ENCODE results near the gene CAB39. TPM values are rescaled to one million over a fixed set of nuclear protein-coding genes. Genes with fewer than 3 reads are reported as not detected.

The CAB39 gene
- total and polyA plus RNA-seq, 2 experiments from 2014 or later = 18.7 to 67.5 TPM

DNA sequence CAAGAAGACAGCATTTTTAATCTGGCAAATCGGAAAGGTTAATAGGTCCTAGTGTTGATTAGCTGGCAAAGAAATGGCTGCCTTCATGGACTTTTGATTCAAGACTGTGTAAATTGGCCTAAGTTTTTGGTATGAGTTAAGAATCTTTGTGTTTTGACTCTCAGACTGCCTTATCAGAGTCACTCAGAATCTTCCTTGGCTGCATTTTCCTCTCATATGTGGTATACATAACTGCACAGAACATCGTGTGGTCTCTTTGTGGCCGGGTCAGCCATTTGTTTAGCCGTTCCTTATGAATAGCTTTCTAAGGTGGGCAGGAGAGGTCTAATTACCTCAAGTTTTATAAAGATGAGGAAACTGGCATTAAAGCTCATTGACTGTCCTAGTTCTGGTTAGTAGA lies 30.1 kb downstream of the CAB39 start:
- Histone ChIP-seq H3K4me2 (no peak overlapping the region), H4K20me1 (replicated peaks; ENCODE audit: insufficient read depth) (peaks cover 12% of the 10 kb centered on the region), H3F3A (replicated peaks; ENCODE audit: low read depth) (no peaks in the 10 kb centered on the region), H3K4me3 (no peak overlapping the region), H3K79me2 (replicated peaks; ENCODE audit: insufficient read depth) (peaks cover 99% of the 10 kb centered on the region), H3K27ac (ENCODE audit: low read depth) (0 out of 2 replicates have a peak overlapping the region, but pooled peaks have one; percentile 41), H2AFZ (no peak overlapping the region), H3K36me3 (ENCODE audit: insufficient read depth) (no peaks in the 10 kb centered on the region), H3K27me3 (ENCODE audit: insufficient read depth) (no peaks in the 10 kb centered on the region), H3K4me1 (ENCODE audit: insufficient read depth) (peaks cover 3% of the 10 kb centered on the region; the same call in 1 of the 2 replicates), H3K9me2 (ENCODE audit: insufficient read depth) (no peaks in the 10 kb centered on the region)
- DNase-seq (ENCODE audit: low spot score) (no peak), ATAC-seq (no peak)
- Mint-ChIP-seq H3K36me3 (ENCODE audit: low read depth) (peaks cover 6% of the 10 kb centered on the region; the same call in 1 of the 3 replicates), H3K27me3 (ENCODE audit: insufficient read depth, low read depth, poor library complexity) (no peaks in the 10 kb centered on the region), H3K4me1 (peaks cover 6% of the 10 kb centered on the region), H3K27ac (no peak overlapping the region; the same call in 1 of the 2 replicates), H3K9me3 (no peaks in the 10 kb centered on the region), H3K4me3 (no peak overlapping the region)
- no peak for TF ChIP-seq JUNB (IDR thresholded peaks at IDR 0.05; ENCODE audit: unreplicated experiment)
- TF ChIP-seq ZNF331 (CRISPR knock-in tag; IDR thresholded peaks at IDR 0.05; ENCODE audit: low read depth) = no peak
- no peak for TF ChIP-seq POLR2AphosphoS5 (IDR thresholded peaks at IDR 0.05; ENCODE audit: low read depth)

DNA sequence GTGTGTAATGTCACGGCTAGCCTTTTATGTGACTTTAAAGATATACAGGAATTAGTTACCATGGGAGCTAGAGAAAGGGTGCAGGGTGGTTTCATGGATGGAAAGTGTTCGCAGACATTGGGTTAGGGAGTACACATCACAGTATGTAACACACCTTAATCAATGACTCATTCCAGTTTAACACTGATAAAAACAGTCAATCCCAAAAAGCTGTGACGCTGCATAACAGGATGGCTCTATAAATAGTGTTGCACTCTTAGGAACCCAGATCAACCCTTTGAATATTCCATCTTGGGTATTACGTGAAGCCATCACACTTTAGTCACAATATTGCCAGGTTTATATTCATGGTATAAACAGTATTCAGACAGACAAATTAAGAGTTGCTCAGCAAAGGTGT lies 33.6 kb downstream of the CAB39 start:
- Histone ChIP-seq H3K36me3 (ENCODE audit: insufficient read depth) (no peaks in the 10 kb centered on the region), H3K4me3 (no peak overlapping the region), H3K4me2 (no peak overlapping the region), H4K20me1 (replicated peaks; ENCODE audit: insufficient read depth) (peaks cover 20% of the 10 kb centered on the region), H2AFZ (no peak overlapping the region), H3F3A (replicated peaks; ENCODE audit: low read depth) (no peaks in the 10 kb centered on the region), H3K4me1 (ENCODE audit: insufficient read depth) (no peaks in the 10 kb centered on the region), H3K27ac (ENCODE audit: low read depth) (no peak overlapping the region), H3K9me2 (ENCODE audit: insufficient read depth) (no peaks in the 10 kb centered on the region), H3K79me2 (replicated peaks; ENCODE audit: insufficient read depth) (peaks cover 98% of the 10 kb centered on the region), H3K27me3 (ENCODE audit: insufficient read depth) (no peaks in the 10 kb centered on the region)
- Mint-ChIP-seq H3K27ac (no peak overlapping the region), H3K4me3 (no peak overlapping the region), H3K36me3 (ENCODE audit: low read depth) (peaks cover 9% of the 10 kb centered on the region; the same call in 2 of the 3 replicates), H3K4me1 (no peaks in the 10 kb centered on the region), H3K27me3 (ENCODE audit: insufficient read depth, low read depth, poor library complexity) (no peaks in the 10 kb centered on the region), H3K9me3 (no peaks in the 10 kb centered on the region)
- TF ChIP-seq, protein P1, sequence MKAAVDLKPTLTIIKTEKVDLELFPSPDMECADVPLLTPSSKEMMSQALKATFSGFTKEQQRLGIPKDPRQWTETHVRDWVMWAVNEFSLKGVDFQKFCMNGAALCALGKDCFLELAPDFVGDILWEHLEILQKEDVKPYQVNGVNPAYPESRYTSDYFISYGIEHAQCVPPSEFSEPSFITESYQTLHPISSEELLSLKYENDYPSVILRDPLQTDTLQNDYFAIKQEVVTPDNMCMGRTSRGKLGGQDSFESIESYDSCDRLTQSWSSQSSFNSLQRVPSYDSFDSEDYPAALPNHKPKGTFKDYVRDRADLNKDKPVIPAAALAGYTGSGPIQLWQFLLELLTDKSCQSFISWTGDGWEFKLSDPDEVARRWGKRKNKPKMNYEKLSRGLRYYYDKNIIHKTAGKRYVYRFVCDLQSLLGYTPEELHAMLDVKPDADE (IDR thresholded peaks at IDR 0.05) = no peak
- TF ChIP-seq CREB1 (CRISPR knock-in tag; IDR thresholded peaks at IDR 0.05; ENCODE audit: low read depth) (no peak), ZNF114 (CRISPR knock-in tag; IDR thresholded peaks at IDR 0.05) (no peak)
- ATAC-seq (no peak), DNase-seq (ENCODE audit: low spot score) (no peak)

DNA sequence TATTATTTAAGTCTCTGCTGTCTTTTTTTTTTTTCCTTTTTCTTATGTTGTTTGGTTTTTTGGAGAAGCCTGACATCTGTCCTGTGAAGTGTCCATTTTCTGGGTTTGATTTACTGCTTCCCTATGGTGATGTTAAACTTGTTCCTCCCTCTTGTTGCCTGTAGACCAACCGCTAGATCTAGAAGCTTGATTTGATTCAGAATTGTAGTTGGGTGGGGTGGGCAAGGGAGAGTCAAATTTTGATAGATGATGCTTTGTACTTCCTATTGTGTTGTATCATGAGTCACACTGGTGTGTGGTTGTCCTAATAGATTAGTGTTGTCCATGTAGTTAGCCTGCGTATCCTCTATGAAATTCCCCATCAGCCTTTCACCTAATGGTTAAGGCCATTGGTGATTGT lies 35.4 kb downstream of the CAB39 start:
- Mint-ChIP-seq H3K4me3 (no peak overlapping the region), H3K36me3 (ENCODE audit: low read depth) (peaks cover 12% of the 10 kb centered on the region), H3K4me1 (no peaks in the 10 kb centered on the region), H3K27ac (no peak overlapping the region), H3K27me3 (ENCODE audit: insufficient read depth, low read depth, poor library complexity) (no peaks in the 10 kb centered on the region), H3K9me3 (no peaks in the 10 kb centered on the region)
- H4K20me1 ChIP-seq (replicated peaks; ENCODE audit: insufficient read depth) = peaks cover 19% of the 10 kb centered on the region
- H3K27me3 ChIP-seq (ENCODE audit: insufficient read depth) = no peaks in the 10 kb centered on the region
- no peaks in the 10 kb centered on the region for H3K9me2 ChIP-seq (ENCODE audit: insufficient read depth)
- H2AFZ ChIP-seq = no peak overlapping the region
- no peak overlapping the region for H3K4me2 ChIP-seq
- H3K79me2 ChIP-seq (replicated peaks; ENCODE audit: insufficient read depth) = peaks cover 98% of the 10 kb centered on the region
- H3K36me3 ChIP-seq (ENCODE audit: insufficient read depth) = no peaks in the 10 kb centered on the region
- no peak overlapping the region for H3K4me3 ChIP-seq
- H3K27ac ChIP-seq (ENCODE audit: low read depth) = no peak overlapping the region
- H3F3A ChIP-seq (replicated peaks; ENCODE audit: low read depth) = no peaks in the 10 kb centered on the region
- DNase-seq (ENCODE audit: low spot score) = no peak
- H3K4me1 ChIP-seq (ENCODE audit: insufficient read depth) = no peaks in the 10 kb centered on the region
- ATAC-seq = no peak
- no peak for TF ChIP-seq STAT1 (IDR thresholded peaks at IDR 0.05; ENCODE audit: unreplicated experiment)
- no peak for TF ChIP-seq EZH2 (IDR thresholded peaks at IDR 0.05; ENCODE audit: low read depth, unreplicated experiment)
- TF ChIP-seq POLR2AphosphoS5 (IDR thresholded peaks at IDR 0.05; ENCODE audit: low read depth) = no peak
- no peak for TF ChIP-seq CREB1 (CRISPR knock-in tag; IDR thresholded peaks at IDR 0.05; ENCODE audit: low read depth)
- TF ChIP-seq JUNB (IDR thresholded peaks at IDR 0.05; ENCODE audit: unreplicated experiment) = no peak
- no peak for TF ChIP-seq ZNF331 (CRISPR knock-in tag; IDR thresholded peaks at IDR 0.05; ENCODE audit: low read depth)
- TF ChIP-seq, protein P2, sequence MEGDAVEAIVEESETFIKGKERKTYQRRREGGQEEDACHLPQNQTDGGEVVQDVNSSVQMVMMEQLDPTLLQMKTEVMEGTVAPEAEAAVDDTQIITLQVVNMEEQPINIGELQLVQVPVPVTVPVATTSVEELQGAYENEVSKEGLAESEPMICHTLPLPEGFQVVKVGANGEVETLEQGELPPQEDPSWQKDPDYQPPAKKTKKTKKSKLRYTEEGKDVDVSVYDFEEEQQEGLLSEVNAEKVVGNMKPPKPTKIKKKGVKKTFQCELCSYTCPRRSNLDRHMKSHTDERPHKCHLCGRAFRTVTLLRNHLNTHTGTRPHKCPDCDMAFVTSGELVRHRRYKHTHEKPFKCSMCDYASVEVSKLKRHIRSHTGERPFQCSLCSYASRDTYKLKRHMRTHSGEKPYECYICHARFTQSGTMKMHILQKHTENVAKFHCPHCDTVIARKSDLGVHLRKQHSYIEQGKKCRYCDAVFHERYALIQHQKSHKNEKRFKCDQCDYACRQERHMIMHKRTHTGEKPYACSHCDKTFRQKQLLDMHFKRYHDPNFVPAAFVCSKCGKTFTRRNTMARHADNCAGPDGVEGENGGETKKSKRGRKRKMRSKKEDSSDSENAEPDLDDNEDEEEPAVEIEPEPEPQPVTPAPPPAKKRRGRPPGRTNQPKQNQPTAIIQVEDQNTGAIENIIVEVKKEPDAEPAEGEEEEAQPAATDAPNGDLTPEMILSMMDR (conservative IDR thresholded peaks at IDR 0.05; ENCODE audit: low read depth in 2 of 2) = no peak
- TF ChIP-seq, protein P1 (IDR thresholded peaks at IDR 0.05) = no peak
- TF ChIP-seq, protein P3, sequence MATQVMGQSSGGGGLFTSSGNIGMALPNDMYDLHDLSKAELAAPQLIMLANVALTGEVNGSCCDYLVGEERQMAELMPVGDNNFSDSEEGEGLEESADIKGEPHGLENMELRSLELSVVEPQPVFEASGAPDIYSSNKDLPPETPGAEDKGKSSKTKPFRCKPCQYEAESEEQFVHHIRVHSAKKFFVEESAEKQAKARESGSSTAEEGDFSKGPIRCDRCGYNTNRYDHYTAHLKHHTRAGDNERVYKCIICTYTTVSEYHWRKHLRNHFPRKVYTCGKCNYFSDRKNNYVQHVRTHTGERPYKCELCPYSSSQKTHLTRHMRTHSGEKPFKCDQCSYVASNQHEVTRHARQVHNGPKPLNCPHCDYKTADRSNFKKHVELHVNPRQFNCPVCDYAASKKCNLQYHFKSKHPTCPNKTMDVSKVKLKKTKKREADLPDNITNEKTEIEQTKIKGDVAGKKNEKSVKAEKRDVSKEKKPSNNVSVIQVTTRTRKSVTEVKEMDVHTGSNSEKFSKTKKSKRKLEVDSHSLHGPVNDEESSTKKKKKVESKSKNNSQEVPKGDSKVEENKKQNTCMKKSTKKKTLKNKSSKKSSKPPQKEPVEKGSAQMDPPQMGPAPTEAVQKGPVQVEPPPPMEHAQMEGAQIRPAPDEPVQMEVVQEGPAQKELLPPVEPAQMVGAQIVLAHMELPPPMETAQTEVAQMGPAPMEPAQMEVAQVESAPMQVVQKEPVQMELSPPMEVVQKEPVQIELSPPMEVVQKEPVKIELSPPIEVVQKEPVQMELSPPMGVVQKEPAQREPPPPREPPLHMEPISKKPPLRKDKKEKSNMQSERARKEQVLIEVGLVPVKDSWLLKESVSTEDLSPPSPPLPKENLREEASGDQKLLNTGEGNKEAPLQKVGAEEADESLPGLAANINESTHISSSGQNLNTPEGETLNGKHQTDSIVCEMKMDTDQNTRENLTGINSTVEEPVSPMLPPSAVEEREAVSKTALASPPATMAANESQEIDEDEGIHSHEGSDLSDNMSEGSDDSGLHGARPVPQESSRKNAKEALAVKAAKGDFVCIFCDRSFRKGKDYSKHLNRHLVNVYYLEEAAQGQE (IDR thresholded peaks at IDR 0.05; ENCODE audit: unreplicated experiment) = no peak
- no peak for TF ChIP-seq EZH2phosphoT487 (IDR thresholded peaks at IDR 0.05; ENCODE audit: unreplicated experiment)
